Stomach (tissue), 9 donors: ENCODE results near the gene MBD4. TPM values are rescaled to one million over a fixed set of nuclear protein-coding genes. Genes with fewer than 3 reads are reported as not detected.
A peak's percentile ranks its signal among the peaks of the same experiment; 100 is the strongest.

Source experiments
- DNase-seq, 2 donors: peaks; one replicate each; pipeline versions ENCODE4 v3.0.0 to v3.0.0-alpha.2; 2013 to 2019
- H3K27ac ChIP-seq, 5 donors: fragments of 200-600 bp in 4 of 5; sonication (generic) in 4 of 5; one replicate each; pipeline ENCODE4 v1.5.1; 2013 to 2019; ENCODE audit warnings: mild to moderate bottlenecking in 1 of 5, moderate library complexity in 1 of 5
- H3K27me3 ChIP-seq, 3 donors: fragments of 200-600 bp; sonication (generic); one replicate each; pipeline ENCODE4 v1.5.1; 2017 to 2019; ENCODE audit warnings: mixed run types in 1 of 3
- H3K36me3 ChIP-seq, 4 donors: fragments of 200-600 bp; sonication (generic); 1 replicate in 3 of 4; 2 replicates in 1 of 4; pipeline ENCODE4 v1.5.1; 2016 to 2019
- H3K4me1 ChIP-seq, 4 donors: fragments of 200-600 bp; sonication (generic); one replicate each; pipeline ENCODE4 v1.5.1; 2016 to 2019
- H3K4me3 ChIP-seq, 4 donors: fragments of 200-600 bp; sonication (generic) in 3 of 4; one replicate each; pipeline ENCODE4 v1.5.1; 2016 to 2019; ENCODE audit warnings: mild to moderate bottlenecking in 1 of 4
- H3K9me3 ChIP-seq, 4 donors: fragments of 200-600 bp; sonication (generic); one replicate each; pipeline ENCODE4 v1.5.1; 2016 to 2019
- EP300 ChIP-seq: sonication (generic); formaldehyde crosslinking; IDR thresholded peaks from one replicate; pipeline ENCODE4 v1.6.1; 2017; ENCODE audit warnings: antibody characterized with exemption
- POLR2A ChIP-seq, 4 donors: fragments of 450-650 bp; IDR thresholded peaks; one replicate each; pipeline ENCODE4 v1.6.1; 2016; ENCODE audit warnings: antibody characterized with exemption in 4 of 4, control low read depth in 2 of 4, mild to moderate bottlenecking in 1 of 4, moderate library complexity in 1 of 4
- POLR2AphosphoS5 ChIP-seq, 3 donors: sonication (generic); formaldehyde crosslinking; IDR thresholded peaks; one replicate each; pipeline ENCODE4 v1.6.1; 2016; ENCODE audit warnings: antibody characterized with exemption in 3 of 3
- WGBS, 5 donors: extraction: QIAGEN DNeasy Blood & Tissue Kit in 3 of 5; methylation state at CpG; one replicate each; pipeline versions ENCODE4 v1.1.5 to v1.1.7; 2013 to 2018; 5-methylcytosine and 5-hydroxymethylcytosine counted together
- intact Hi-C: fragments of 100-400 bp; cut with DNase I; formaldehyde crosslinking; loops from one replicate; pipeline ENCODE4 v1.15.1; 2023; ENCODE audit warnings: low total_unique reads
- polyA plus RNA-seq, 3 donors: library from polyadenylated mRNA; stranded (reverse); fragments of 200-250 nt; gene quantifications; one replicate each; pipeline ENCODE4 v1.2.3, GENCODE V29; 2013
- total RNA-seq, 5 donors: library from RNA; depleted of rRNA; stranded (reverse); fragments of >200 nt; gene quantifications; one replicate each; pipeline versions ENCODE4 v1.1.0 to v1.2.3, GENCODE V29; 2014 to 2016
- TF ChIP-seq, protein P1 (sequence below), 7 experiments: fragments of 450-650 bp in 4 of 7; fragments of 200-600 bp in 3 of 7; sonication (generic) in 3 of 7; IDR thresholded peaks; one replicate each; pipeline ENCODE4 v1.5.1; 2016 to 2019; ENCODE audit warnings: antibody characterized with exemption in 7 of 7, control low read depth in 2 of 7, mild to moderate bottlenecking in 1 of 7
- donor health status: healthy with polysubstance abuse.
- donor health status: Bipolar disorder and iron deficiency.
- donor health status: healthy.

Gene MBD4
- total and polyA plus RNA-seq, 8 donors, result 5.8 to 74.1 (median 21.7) TPM

DNA sequence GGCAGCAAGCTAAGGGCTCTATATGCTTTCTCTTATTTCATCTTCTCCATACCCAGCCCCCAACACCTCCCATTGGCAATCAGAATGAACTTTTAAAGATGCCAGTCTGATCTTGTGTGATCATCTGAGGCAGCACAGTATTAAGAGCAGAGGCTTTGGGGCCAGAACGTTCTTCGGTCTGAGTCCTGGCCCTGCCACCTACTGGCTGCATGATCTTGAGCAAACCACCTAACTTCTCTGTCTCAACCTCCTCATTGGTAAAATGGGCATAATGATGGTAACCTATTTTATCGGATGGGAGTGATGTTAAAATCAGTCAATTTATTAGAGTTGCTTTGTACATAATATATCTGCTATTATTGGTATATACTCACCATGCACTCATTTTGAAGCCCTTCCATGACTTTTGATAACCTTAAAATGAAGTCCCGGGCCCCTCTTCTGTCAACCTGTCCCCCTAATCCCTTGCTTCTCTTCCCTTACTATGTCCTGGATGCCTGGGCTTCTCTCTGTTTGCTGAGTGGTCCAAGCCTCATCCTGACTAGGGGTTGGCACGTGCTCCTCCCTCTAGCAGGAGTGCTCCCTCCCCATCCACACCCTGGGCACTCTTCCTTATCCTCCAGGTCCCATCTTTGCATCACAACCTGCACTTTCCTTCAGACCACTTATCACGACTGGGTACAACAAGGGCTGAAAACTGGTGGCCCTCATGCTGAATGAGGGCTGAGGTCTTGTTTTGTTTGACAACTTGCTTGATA is 17.6 kb downstream of the MBD4 start:
- H3K9me3 ChIP-seq, result no peaks in the 10 kb centered on the region
- TF ChIP-seq, protein P1, sequence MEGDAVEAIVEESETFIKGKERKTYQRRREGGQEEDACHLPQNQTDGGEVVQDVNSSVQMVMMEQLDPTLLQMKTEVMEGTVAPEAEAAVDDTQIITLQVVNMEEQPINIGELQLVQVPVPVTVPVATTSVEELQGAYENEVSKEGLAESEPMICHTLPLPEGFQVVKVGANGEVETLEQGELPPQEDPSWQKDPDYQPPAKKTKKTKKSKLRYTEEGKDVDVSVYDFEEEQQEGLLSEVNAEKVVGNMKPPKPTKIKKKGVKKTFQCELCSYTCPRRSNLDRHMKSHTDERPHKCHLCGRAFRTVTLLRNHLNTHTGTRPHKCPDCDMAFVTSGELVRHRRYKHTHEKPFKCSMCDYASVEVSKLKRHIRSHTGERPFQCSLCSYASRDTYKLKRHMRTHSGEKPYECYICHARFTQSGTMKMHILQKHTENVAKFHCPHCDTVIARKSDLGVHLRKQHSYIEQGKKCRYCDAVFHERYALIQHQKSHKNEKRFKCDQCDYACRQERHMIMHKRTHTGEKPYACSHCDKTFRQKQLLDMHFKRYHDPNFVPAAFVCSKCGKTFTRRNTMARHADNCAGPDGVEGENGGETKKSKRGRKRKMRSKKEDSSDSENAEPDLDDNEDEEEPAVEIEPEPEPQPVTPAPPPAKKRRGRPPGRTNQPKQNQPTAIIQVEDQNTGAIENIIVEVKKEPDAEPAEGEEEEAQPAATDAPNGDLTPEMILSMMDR (IDR thresholded peaks at IDR 0.05), result no peak
- no peak overlapping the region for H3K4me3 ChIP-seq
- H3K27me3 ChIP-seq, result no peaks in the 10 kb centered on the region
- peaks cover 0 to 9% (median 4%) of the 10 kb centered on the region in 4 donors for H3K4me1 ChIP-seq
- WGBS, 5 donors, result 77 to 87% (median 81%) methylated on average over 6 of the region's 6 CpGs
- no peak for DNase-seq
- no peaks in the 10 kb centered on the region for H3K36me3 ChIP-seq
- no peak overlapping the region for H3K27ac ChIP-seq
- intact Hi-C loops, result no loop called here

GRCh38 chr3:129421236-129421883 is 18.4 kb downstream of the MBD4 start:
- no peak for DNase-seq
- H3K9me3 ChIP-seq, result no peaks in the 10 kb centered on the region
- no peak for TF ChIP-seq EP300
- no peak for TF ChIP-seq POLR2A (IDR thresholded peaks at IDR 0.05)
- no peak for TF ChIP-seq POLR2AphosphoS5 (IDR thresholded peaks at IDR 0.05)
- TF ChIP-seq, protein P1 (IDR thresholded peaks at IDR 0.05), result no peak
- no peaks in the 10 kb centered on the region for H3K27me3 ChIP-seq
- WGBS, 5 donors, result 92 to 97% (median 96%) methylated on average over 12 of the region's 12 CpGs
- H3K4me3 ChIP-seq, result no peak overlapping the region
- H3K4me1 ChIP-seq, result peaks cover 0 to 8% (median 4%) of the 10 kb centered on the region in 4 donors
- H3K27ac ChIP-seq, result no peak overlapping the region
- no peaks in the 10 kb centered on the region for H3K36me3 ChIP-seq
- intact Hi-C loops, result no loop called here

- intact Hi-C loops, result no loop called here
- no peak overlapping the region for H3K4me3 ChIP-seq
- no peaks in the 10 kb centered on the region for H3K27me3 ChIP-seq
- no peaks in the 10 kb centered on the region for H3K9me3 ChIP-seq
- H3K36me3 ChIP-seq, result no peaks in the 10 kb centered on the region
- WGBS, 5 donors, result 81 to 92% (median 88%) methylated on average over 4 of the region's 4 CpGs
- no peak overlapping the region for H3K27ac ChIP-seq
- TF ChIP-seq POLR2A (IDR thresholded peaks at IDR 0.05), result no peak
- TF ChIP-seq, protein P1 (IDR thresholded peaks at IDR 0.05), result no peak
- TF ChIP-seq EP300, result no peak
- no peak for TF ChIP-seq POLR2AphosphoS5 (IDR thresholded peaks at IDR 0.05)
- no peak for DNase-seq
- H3K4me1 ChIP-seq, result peaks cover 0 to 8% (median 7%) of the 10 kb centered on the region in 4 donors
Observed at GRCh38 chr3:129419476-129419875, 20.3 kb downstream of the MBD4 start.

DNA sequence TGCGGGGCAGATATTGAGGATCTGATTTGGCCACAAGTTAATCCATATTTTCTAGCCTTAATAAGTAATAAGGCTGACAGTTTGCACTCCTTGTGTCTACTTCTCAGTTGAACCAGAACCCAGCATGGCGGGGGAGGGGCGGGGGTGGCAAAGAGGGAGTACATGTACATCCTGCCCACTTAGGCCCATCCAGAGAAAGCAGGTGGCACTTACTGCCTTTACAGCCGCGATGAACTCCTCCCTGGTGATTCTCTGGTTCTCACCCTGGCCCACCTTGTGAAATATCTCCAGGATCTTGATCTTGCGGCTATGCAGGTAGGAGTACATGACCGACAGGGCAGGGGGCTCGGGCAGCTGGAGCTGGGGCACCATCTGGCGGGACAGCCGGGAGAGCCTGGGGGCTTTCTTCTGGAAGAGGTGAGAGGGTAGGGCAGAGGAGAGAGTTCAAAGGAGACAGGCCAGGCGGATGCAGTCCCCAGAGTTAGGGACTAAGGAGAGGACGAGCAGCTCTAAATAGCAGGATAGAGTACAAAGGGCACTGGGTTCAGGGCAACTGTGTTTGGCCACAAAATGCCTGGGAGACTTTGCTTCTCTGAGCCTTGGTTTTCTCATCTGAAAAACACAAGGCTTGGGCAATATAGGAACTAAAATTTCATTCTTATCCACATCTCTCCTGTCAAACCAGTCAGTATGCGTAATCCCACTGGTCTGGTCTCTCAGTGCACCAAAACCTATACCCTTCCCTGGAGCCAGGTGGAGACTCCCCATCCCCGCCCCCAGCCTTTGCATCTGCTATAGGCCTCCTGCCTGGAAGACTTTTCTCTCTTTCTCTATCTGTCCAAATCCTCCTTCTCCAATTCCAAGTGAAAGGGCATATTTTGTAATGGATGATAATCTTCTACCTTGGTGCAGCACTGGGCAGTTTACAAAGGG is 21.4 kb downstream of the MBD4 start:
- peak overlapping the region in 1 of 5 donors; percentile 16 for H3K27ac ChIP-seq
- H3K27me3 ChIP-seq, result no peaks in the 10 kb centered on the region
- no peaks in the 10 kb centered on the region for H3K9me3 ChIP-seq
- intact Hi-C loops, result no loop called here
- no peak for DNase-seq
- 85 to 93% (median 90%) methylated on average over 14 of the region's 14 CpGs for WGBS, 5 donors
- no peak overlapping the region for H3K4me3 ChIP-seq
- no peaks in the 10 kb centered on the region for H3K36me3 ChIP-seq
- TF ChIP-seq POLR2AphosphoS5 (IDR thresholded peaks at IDR 0.05) (no peak), EP300 (no peak), POLR2A (IDR thresholded peaks at IDR 0.05) (no peak)
- TF ChIP-seq, protein P1 (IDR thresholded peaks at IDR 0.05), result no peak
- peaks cover under 1 to 14% (median 6%) of the 10 kb centered on the region in 4 donors for H3K4me1 ChIP-seq
